Endometrial microvascular endothelial cells (primary cell): Measurements from ENCODE around the gene SYTL4. TPM values are rescaled to one million over a fixed set of nuclear protein-coding genes. Genes with fewer than 3 reads are reported as not detected.
"Not testable (repeated sequence)": the region's sequence is repeated elsewhere in the genome, so short reads cannot be mapped to it uniquely, and the experiment has no call there.

ENCODE experiments used
- in situ Hi-C: cut with HindIII; loops from 2 replicates; pipeline ENCODE4 v1.10.0; 2017; ENCODE audit warnings: low sequenced_read_pairs, low pct_unique_long_range_greater_than_20kb; ENCODE audit errors: inconsistent ontology term
- total RNA-seq: library from RNA; depleted of rRNA; stranded (reverse); fragments of >200 nt; gene quantifications from one replicate; pipeline ENCODE4 v1.2.3, GENCODE V29; 2015; ENCODE audit errors: inconsistent ontology term

Gene SYTL4
- total RNA-seq: 27.2 TPM

- in situ Hi-C loops: no loop called here
These were observed at the start of gene SYTL4 for GRCh38 chrX:100731441-100732281. Gene SYTL4 (minus strand): TSS chrX:100732121. CDS start chrX:100702037, 30,084 bp downstream.

DNA sequence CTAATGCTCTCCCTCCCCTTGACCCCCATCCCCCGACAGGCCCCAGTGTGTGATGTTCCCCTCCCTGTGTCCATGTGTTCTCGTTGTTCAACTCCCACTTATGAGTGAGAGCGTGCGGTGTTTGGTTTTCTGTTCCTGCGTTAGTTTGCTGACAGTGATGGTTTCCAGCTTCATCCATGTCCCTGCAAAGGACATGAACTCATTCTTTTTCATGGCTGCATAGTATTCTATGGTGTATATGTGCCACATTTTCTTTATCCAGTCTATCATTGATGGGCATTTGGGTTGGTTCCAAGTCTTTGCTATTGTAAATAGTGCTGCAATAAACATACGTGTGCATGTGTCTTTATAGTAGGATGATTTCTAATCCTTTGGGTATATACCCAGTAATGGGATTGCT lies 37.5 kb upstream of the SYTL4 start:
- in situ Hi-C loops: not testable (repeated sequence)

- in situ Hi-C loops: no loop called here
These were observed 36.9 kb upstream of the SYTL4 start for GRCh38 chrX:100768679-100769338.

- in situ Hi-C loops: no loop called here
These were observed 19.0 kb upstream of the SYTL4 start for GRCh38 chrX:100750883-100751282.

GRCh38 chrX:100748108-100748507 lies 16.2 kb upstream of the SYTL4 start:
- in situ Hi-C loops: no loop called here

DNA sequence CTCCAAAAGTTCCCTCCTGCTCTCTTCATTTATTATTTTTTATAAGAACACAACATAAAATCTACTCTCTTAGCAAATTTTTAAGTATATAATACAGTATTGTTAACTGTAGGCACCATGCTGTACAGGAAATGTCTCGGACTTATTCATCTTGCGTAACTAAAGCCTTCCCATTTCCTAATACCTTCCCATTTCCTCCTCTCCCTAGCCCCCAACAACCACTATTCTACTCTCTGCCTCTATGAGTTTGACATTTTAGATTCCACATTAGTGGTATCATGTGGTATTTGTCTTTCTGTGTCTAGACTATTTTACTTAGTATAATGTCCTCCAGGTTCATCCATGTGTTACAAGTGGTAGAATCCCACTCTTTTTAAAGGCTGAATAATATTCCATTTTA lies 15.8 kb upstream of the SYTL4 start:
- in situ Hi-C loops: no loop called here

- in situ Hi-C loops: no loop called here
These were observed 15.2 kb upstream of the SYTL4 start for GRCh38 chrX:100747090-100747489.

DNA sequence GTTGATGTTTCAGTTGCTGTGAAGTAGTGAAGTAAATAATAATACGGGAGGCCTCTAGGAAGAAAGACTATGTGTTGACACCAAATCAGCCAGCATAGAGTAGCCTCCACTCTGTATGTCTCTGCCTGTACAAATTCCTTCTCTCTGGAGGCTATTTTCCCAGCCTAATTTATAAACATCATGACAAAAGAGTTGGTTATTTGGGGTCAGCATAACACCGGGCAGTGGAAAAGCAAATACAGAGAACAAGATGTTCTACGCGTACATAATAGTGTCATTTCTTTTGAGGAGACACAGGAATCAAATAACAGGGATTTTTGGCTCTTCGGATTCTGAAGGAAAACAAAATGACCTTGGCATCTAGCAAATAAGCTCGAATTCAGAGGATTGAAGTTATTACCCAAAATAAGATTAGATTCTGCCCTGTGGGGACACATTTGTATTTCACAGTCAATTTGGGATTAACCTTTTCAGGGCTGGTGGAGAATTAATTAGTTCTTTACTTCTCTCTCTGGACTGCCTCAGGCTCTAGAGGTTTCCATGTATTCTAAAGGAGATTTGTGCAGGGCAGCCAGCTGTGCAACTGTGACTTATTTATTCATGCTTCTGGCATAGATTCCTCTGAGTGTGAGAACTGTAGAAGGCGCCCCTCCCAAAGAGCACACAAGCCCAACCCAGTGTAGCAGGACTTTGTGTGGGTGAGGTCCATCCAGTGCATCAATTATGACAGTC lies 14.1 kb upstream of the SYTL4 start:
- in situ Hi-C loops: no loop called here

DNA sequence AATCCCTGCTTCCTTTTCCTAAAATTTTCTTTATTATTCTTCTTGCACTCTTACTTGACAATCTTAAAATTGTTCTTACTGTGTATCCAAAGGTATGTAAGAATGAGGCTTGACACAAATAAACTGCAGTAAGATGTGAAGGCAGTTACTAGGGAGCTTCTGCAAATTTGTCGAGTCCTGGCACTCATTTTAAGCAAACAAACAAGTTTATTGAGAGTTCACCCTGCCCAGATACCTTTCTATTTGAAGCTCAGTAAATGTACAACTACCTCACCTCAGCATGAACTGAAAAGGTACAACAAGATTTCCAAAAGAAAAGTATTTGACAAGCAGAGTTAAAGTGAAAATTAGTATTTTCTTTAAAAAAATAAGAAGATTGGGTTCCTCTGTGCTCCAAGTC lies 13.3 kb upstream of the SYTL4 start:
- in situ Hi-C loops: no loop called here

GRCh38 chrX:100743009-100743607 lies 11.2 kb upstream of the SYTL4 start:
- in situ Hi-C loops: no loop called here

GRCh38 chrX:100724006-100724405 lies 7.9 kb downstream of the SYTL4 start:
- in situ Hi-C loops: not testable (repeated sequence)

- in situ Hi-C loops: no loop called here
These were observed 10.6 kb downstream of the SYTL4 start for GRCh38 chrX:100721328-100721727.

DNA sequence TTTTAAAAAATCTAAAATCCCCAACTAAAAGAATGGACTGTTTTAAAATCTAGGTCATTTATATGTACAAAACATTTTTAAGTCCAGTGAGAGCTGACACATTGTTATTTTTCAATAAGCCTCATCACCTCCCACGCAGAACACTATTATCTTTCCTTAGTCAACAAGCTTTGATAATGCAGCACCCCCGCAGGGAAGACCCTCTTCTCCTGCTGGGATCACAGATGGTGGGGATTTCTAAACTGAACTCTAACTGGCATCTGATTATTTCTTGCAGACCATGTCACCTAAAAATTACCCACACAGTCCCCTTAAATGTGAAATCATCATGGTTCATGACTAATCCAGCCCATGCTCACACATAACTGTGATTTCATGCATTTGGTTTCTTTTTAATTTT lies 11.6 kb downstream of the SYTL4 start:
- in situ Hi-C loops: no loop called here

DNA sequence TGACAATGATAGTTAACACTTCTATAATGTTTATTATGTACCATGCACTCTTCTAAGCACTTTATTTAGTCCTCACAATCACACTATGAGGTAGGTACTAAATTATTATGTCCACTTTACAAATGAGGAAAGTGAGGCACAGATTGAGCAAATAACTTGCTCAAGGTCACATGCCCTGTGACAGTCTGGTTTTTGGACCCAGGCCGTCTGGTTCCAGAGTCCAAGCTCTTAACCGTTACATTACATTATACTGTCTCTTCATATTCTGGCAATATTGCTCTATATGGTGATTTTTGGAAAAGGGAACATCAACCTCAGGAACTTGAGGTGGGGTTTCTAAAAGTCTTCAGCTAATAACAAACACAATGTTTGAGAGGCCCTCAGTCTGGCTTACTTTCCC lies 12.8 kb downstream of the SYTL4 start:
- in situ Hi-C loops: no loop called here

- in situ Hi-C loops: no loop called here
These were observed 14.6 kb downstream of the SYTL4 start for GRCh38 chrX:100717363-100717762.

DNA sequence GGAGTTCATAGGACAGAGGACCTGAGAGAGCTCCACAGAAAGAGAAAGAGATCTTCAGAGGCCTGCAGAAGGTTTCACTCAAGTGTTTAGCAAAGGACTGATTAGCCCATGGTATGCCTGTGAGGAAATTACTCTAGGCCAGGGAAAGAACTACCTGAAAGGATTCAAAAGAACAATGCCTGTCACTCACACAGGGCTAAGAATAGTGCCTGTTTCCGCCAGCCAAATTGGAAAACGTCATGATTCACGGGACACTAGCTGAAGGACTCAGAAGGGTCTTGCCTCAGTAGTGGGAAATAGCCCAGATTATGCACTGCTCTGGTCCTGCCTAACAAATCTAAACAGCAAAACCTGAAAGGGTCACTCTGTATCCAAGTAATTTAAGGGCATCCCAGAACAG lies 21.1 kb downstream of the SYTL4 start:
- in situ Hi-C loops: no loop called here

DNA sequence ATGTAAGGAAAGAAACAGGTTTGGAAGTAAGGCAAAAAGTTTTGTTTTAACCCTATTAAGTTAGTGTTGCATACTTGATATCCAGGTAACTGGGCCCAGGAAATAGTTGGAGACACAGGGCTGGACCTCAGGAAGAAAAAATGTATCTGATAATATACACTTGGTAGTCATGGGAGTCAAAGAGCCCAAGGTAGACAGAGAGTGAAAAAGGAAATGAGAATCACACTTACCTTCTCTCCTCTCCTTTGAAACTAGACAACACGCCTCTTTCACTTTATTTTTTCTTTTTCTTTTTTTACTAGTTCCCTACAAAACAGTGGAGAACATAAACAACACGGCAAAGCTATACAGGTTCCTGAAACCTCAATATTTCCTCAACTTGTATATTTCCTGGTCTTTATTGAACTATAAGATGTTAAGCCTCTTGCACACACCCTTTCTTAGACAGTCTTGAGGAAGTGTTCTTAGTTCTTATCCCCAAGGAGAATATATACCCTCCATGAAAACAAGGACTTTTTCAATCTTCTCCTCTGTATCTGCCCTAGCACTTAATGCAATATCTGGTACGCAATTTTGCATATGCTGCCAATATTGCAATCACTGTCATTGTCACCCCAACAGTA lies 27.2 kb downstream of the SYTL4 start:
- in situ Hi-C loops: no loop called here

DNA sequence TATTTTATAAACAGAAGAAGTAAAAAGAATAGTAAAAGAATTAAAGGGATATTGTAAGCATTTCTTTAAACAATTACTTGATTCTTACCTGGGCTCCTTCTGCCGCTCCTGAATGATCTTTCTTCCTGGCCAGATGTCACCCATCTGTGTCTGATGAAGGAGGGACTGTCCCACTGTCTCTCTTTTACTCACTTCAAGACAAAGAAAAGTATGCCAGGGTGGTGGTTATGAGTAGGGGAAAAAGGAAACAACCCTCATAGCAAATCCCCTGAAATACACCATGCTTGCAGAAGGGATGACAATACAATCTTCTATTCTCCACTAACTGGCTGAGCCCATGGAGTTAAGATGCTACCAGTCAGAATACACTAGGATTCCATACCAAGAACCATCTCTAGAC lies 31.1 kb downstream of the SYTL4 start:
- in situ Hi-C loops: no loop called here

GRCh38 chrX:100698551-100698950 lies 33.4 kb downstream of the SYTL4 start:
- in situ Hi-C loops: no loop called here
